ENCODE measurements around the gene CLECL1. TPM values are rescaled to one million over a fixed set of nuclear protein-coding genes. Genes with fewer than 3 reads are reported as not detected.
"Not testable (repeated sequence)": the region's sequence is repeated elsewhere in the genome, so short reads cannot be mapped to it uniquely, and the experiment has no call there.

Gene CLECL1
- total RNA-seq, 1 donor from 2014 or later, result not detected

- peaks cover 19% of the 10 kb centered on the region for H3K9me3 ChIP-seq (replicated peaks)
- DNase-seq, result no peak
- H3K4me1 ChIP-seq, result no peaks in the 10 kb centered on the region
- H3K27ac ChIP-seq (replicated peaks), result no peak overlapping the region
- intact Hi-C loops (cut with micrococcal nuclease), result no loop called here
- TF ChIP-seq CTCF (IDR thresholded peaks at IDR 0.05; ENCODE audit: borderline replicate concordance), result no peak
- peaks cover 56% of the 10 kb centered on the region for H3K36me3 ChIP-seq
- no peak overlapping the region for H3K4me3 ChIP-seq
- no peaks in the 10 kb centered on the region for H3K27me3 ChIP-seq (ENCODE audit: low read depth)
These were observed 47.0 kb downstream of the CLECL1 start for GRCh38 chr12:9685915-9686314.

- H3K4me3 ChIP-seq; H3K4me1 ChIP-seq; intact Hi-C loops (cut with micrococcal nuclease); DNase-seq; H3K27ac ChIP-seq (replicated peaks); H3K27me3 ChIP-seq (ENCODE audit: low read depth): not testable (repeated sequence)
- H3K36me3 ChIP-seq, result peaks cover 60% of the 10 kb centered on the region
- peaks cover 19% of the 10 kb centered on the region for H3K9me3 ChIP-seq (replicated peaks)
These were observed 47.5 kb downstream of the CLECL1 start for GRCh38 chr12:9685366-9685765.

GRCh38 chr12:9682949-9683348, 49.9 kb downstream of the CLECL1 start:
- H3K9me3 ChIP-seq (replicated peaks), result peaks cover 10% of the 10 kb centered on the region
- peaks cover 43% of the 10 kb centered on the region for H3K36me3 ChIP-seq
- H3K4me1 ChIP-seq; H3K4me3 ChIP-seq; H3K27ac ChIP-seq (replicated peaks); H3K27me3 ChIP-seq (ENCODE audit: low read depth); DNase-seq; intact Hi-C loops (cut with micrococcal nuclease): not testable (repeated sequence)

GRCh38 chr12:9682508-9682907, 50.4 kb downstream of the CLECL1 start:
- intact Hi-C loops (cut with micrococcal nuclease); H3K4me1 ChIP-seq; DNase-seq; H3K27ac ChIP-seq (replicated peaks); H3K27me3 ChIP-seq (ENCODE audit: low read depth); H3K4me3 ChIP-seq: not testable (repeated sequence)
- Histone ChIP-seq H3K9me3 (replicated peaks) (peaks cover 10% of the 10 kb centered on the region), H3K36me3 (peaks cover 41% of the 10 kb centered on the region)

- DNase-seq, result no peak
- Histone ChIP-seq H3K9me3 (replicated peaks) (no peaks in the 10 kb centered on the region), H3K4me1 (peaks cover 13% of the 10 kb centered on the region), H3K27ac (replicated peaks) (peak overlapping the region; percentile 0), H3K27me3 (ENCODE audit: low read depth) (no peaks in the 10 kb centered on the region), H3K4me3 (no peak overlapping the region), H3K36me3 (no peaks in the 10 kb centered on the region)
- intact Hi-C loops (cut with micrococcal nuclease), result no loop called here
- TF ChIP-seq CTCF (IDR thresholded peaks at IDR 0.05; ENCODE audit: borderline replicate concordance), result no peak
These were observed 58.7 kb downstream of the CLECL1 start for GRCh38 chr12:9674226-9674590.

- peak overlapping the region; percentile 0 for H3K27ac ChIP-seq (replicated peaks)
- peak; percentile 52 for DNase-seq
These were observed 59.3 kb downstream of the CLECL1 start for GRCh38 chr12:9673404-9674225.

More at GRCh38 chr12:9673404-9674225, 59.3 kb downstream of the CLECL1 start:
- Histone ChIP-seq H3K4me3 (no peak overlapping the region), H3K4me1 (peaks cover 13% of the 10 kb centered on the region), H3K27me3 (ENCODE audit: low read depth) (no peaks in the 10 kb centered on the region), H3K9me3 (replicated peaks) (no peaks in the 10 kb centered on the region), H3K36me3 (no peaks in the 10 kb centered on the region)
- intact Hi-C loops (cut with micrococcal nuclease), result no loop called here
- no peak for TF ChIP-seq CTCF (IDR thresholded peaks at IDR 0.05; ENCODE audit: borderline replicate concordance)

Other genes with a start within 250 kb of the CLECL1 start
- 0.19 TPM for gene KLRB1, start 125.2 kb downstream of the CLECL1 start, total RNA-seq
- gene CLEC2D, start 63.4 kb downstream of the CLECL1 start, total RNA-seq, result 3.3 TPM
- 0.25 TPM for gene CD69, start 27.8 kb upstream of the CLECL1 start, total RNA-seq
- not detected for gene KLRF1, start 94.4 kb upstream of the CLECL1 start, total RNA-seq
- gene CLEC2B, start 136.3 kb upstream of the CLECL1 start, total RNA-seq, result 4.4 TPM
- not detected for gene KLRF2, start 148.4 kb upstream of the CLECL1 start, total RNA-seq
- gene CLEC2A, start 199.3 kb upstream of the CLECL1 start, total RNA-seq, result not detected
- 5.7 TPM for gene CLEC12A, start 238.3 kb upstream of the CLECL1 start, total RNA-seq

All from left ventricle myocardium inferior (tissue), 1 donor.